ENCODE measurements around the gene ASCL4. TPM values are rescaled to one million over a fixed set of nuclear protein-coding genes. Genes with fewer than 3 reads are reported as not detected.

ASCL4 gene
- polyA plus RNA-seq, 3 donors: not detected

- peak within 1 kb of the TSS; percentile 55 to 84 for H3K27ac ChIP-seq (ENCODE audit: low read depth in 1 of 2, low read length in 2 of 2)
- under 1% methylated on average over 82 of the region's 83 CpGs for WGBS (ENCODE audit: insufficient coverage)
- H3K27me3 Mint-ChIP-seq (ENCODE audit: low read depth in 3 of 3): peaks cover 0 to 9% (median 4%) of the 10 kb centered on the region in 3 donors
Observed at GRCh38 chr12:107760809-107761501, 13.5 kb upstream of the ASCL4 start, which contains the start of gene PRDM4. TSS of gene PRDM4 (minus strand) at chr12:107761137. CDS start at chr12:107760515, 622 bp downstream.

More at GRCh38 chr12:107760809-107761501, 13.5 kb upstream of the ASCL4 start, which contains the start of gene PRDM4:
- H3K79me2 ChIP-seq (ENCODE audit: insufficient read depth, low read length): peaks cover 35% of the 10 kb centered on the region
- peaks cover 28% of the 10 kb centered on the region for H3K4me1 Mint-ChIP-seq
- H3K4me2 ChIP-seq (replicated peaks; ENCODE audit: extremely low read depth, low read length, poor library complexity, severe bottlenecking): peak within 1 kb of the TSS; percentile 94
- peaks cover 0 to 7% (median 2%) of the 10 kb centered on the region in 7 donors for H3K9me3 Mint-ChIP-seq
- TF ChIP-seq CTCF (IDR thresholded peaks at IDR 0.05): peak; percentile 41
- peak within 1 kb of the TSS; percentile 85 to 92 for H3K4me3 Mint-ChIP-seq
- DNase-seq: peak; percentile 92
- H3K9ac ChIP-seq (ENCODE audit: insufficient read depth, low read length, poor library complexity, severe bottlenecking): peak within 1 kb of the TSS; percentile 84
- intact Hi-C loops (cut with micrococcal nuclease): loop anchor here (5.0 to 10.0 kb wide), 3 partner anchors 74 to 124 kb away; partner anchors contain the start of gene PWP1 (in 2 of the 2)
- H3K9me3 ChIP-seq (replicated peaks in 1 of 2; ENCODE audit: control insufficient read depth in 1 of 2, insufficient read depth in 1 of 2, low read length in 2 of 2): no peaks in the 10 kb centered on the region
- H3K36me3 Mint-ChIP-seq: peaks cover 14 to 18% of the 10 kb centered on the region in 2 donors
- H3K36me3 ChIP-seq (replicated peaks in 1 of 2; ENCODE audit: control insufficient read depth in 1 of 2, insufficient read depth in 2 of 2, low read length in 2 of 2): peaks cover 20 to 28% of the 10 kb centered on the region in 2 donors
- H2AFZ ChIP-seq (ENCODE audit: insufficient read depth, low read depth, low read length, poor library complexity, severe bottlenecking): peak within 1 kb of the TSS; percentile 86
- no peaks in the 10 kb centered on the region for H3K27me3 ChIP-seq (ENCODE audit: control insufficient read depth in 2 of 2, insufficient read depth in 2 of 2, low read length in 2 of 2)
- peak within 1 kb of the TSS; percentile 73 to 91 (median 86) for H3K27ac Mint-ChIP-seq
- peak within 1 kb of the TSS; percentile 80 to 98 (median 82) for H3K4me3 ChIP-seq (replicated peaks in 1 of 3; ENCODE audit: low read depth in 2 of 3, low read length in 3 of 3)
- peaks cover 30% of the 10 kb centered on the region for H4K20me1 ChIP-seq (ENCODE audit: insufficient read depth, low read length)
- H3K4me1 ChIP-seq (ENCODE audit: control insufficient read depth in 1 of 2, insufficient read depth in 2 of 2, low read length in 2 of 2): peaks cover 25 to 27% of the 10 kb centered on the region in 2 donors
